ENCODE measurements around the gene CEACAM21. TPM values are rescaled to one million over a fixed set of nuclear protein-coding genes. Genes with fewer than 3 reads are reported as not detected.

CEACAM21 gene
- total RNA-seq, 1 experiment from 2014 or later = not detected

DNA sequence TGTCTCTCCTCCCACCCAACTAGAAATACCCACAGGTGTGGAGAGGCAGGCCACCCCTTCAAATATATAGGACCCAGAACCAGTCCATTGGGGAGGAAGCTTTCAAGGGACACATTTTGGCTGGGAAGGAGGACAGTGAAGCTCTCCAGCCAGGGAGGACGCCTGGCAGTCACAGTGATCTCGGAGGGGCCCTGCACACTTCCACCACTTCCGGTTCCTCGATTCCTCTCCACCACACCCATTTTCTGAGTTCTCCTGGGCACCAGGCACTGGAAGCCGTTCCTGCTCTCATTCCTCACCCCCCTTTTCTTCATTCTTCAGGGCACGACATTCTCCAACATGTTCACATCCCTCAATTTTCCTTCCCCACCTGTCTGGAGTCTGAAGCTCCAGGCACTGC is 30.4 kb upstream of the CEACAM21 start:
- Histone ChIP-seq H3K56ac (ENCODE audit: insufficient read length, low read depth, low read length) (no peak overlapping the region), H2BK20ac (ENCODE audit: low read depth, low read length, poor library complexity, severe bottlenecking) (no peak overlapping the region), H3K23ac (ENCODE audit: insufficient read length, low read depth, low read length) (no peak overlapping the region), H3K9me3 (ENCODE audit: control insufficient read depth, low read depth, low read length) (no peaks in the 10 kb centered on the region), H4K5ac (ENCODE audit: insufficient read length, low read depth, low read length) (no peak overlapping the region), H3K79me2 (ENCODE audit: insufficient read depth, low read length) (no peaks in the 10 kb centered on the region), H4K8ac (replicated peaks; ENCODE audit: insufficient read length, low read depth, low read length) (no peak overlapping the region), H4K91ac (ENCODE audit: insufficient read length, low read depth, low read length) (no peak overlapping the region), H3K27ac (ENCODE audit: insufficient read length, low read depth, low read length) (no peak overlapping the region), H2BK5ac (ENCODE audit: insufficient read length, low read length) (no peak overlapping the region), H2BK12ac (ENCODE audit: insufficient read length, low read depth, low read length) (no peak overlapping the region), H2AFZ (ENCODE audit: low read length) (no peak overlapping the region), H3T11ph (ENCODE audit: low read length) (no peak overlapping the region), H3K4me1 (ENCODE audit: insufficient read depth, low read length) (no peaks in the 10 kb centered on the region), H3K14ac (ENCODE audit: insufficient read depth, low read length) (no peak overlapping the region), H3K9ac (ENCODE audit: extremely low read depth, insufficient read length, low read length) (no peak overlapping the region), H3K23me2 (ENCODE audit: insufficient read length, low read depth, low read length, poor library complexity, severe bottlenecking) (no peaks in the 10 kb centered on the region), H3K79me1 (ENCODE audit: insufficient read depth, low read depth, low read length, poor library complexity, severe bottlenecking) (no peaks in the 10 kb centered on the region), H3K18ac (ENCODE audit: insufficient read length, low read depth, low read length) (no peak overlapping the region), H3K4ac (ENCODE audit: low read depth, low read length) (no peak overlapping the region), H2BK15ac (ENCODE audit: low read depth, low read length) (no peak overlapping the region), H3K4me2 (ENCODE audit: insufficient read depth, insufficient read length, low read length) (no peak overlapping the region), H3K27me3 (ENCODE audit: insufficient read depth, low read length) (no peaks in the 10 kb centered on the region), H2BK120ac (ENCODE audit: low read depth, low read length, poor library complexity, severe bottlenecking) (no peak overlapping the region), H4K20me1 (ENCODE audit: control insufficient read depth, insufficient read depth, insufficient read length) (no peaks in the 10 kb centered on the region), H2AK5ac (ENCODE audit: insufficient read length, low read length) (no peak overlapping the region)
- H3K27me3 Mint-ChIP-seq (ENCODE audit: low read depth) = no peaks in the 10 kb centered on the region; the same call in 1 of the 2 replicates
- H3K4me1 Mint-ChIP-seq = peaks cover 0 to 8% of the 10 kb centered on the region in 2 experiments; a peak in 2 of 4 replicates
- no peak overlapping the region for H3K4me3 Mint-ChIP-seq
- no peak overlapping the region for H3K27ac Mint-ChIP-seq
- TF ChIP-seq, protein P1, sequence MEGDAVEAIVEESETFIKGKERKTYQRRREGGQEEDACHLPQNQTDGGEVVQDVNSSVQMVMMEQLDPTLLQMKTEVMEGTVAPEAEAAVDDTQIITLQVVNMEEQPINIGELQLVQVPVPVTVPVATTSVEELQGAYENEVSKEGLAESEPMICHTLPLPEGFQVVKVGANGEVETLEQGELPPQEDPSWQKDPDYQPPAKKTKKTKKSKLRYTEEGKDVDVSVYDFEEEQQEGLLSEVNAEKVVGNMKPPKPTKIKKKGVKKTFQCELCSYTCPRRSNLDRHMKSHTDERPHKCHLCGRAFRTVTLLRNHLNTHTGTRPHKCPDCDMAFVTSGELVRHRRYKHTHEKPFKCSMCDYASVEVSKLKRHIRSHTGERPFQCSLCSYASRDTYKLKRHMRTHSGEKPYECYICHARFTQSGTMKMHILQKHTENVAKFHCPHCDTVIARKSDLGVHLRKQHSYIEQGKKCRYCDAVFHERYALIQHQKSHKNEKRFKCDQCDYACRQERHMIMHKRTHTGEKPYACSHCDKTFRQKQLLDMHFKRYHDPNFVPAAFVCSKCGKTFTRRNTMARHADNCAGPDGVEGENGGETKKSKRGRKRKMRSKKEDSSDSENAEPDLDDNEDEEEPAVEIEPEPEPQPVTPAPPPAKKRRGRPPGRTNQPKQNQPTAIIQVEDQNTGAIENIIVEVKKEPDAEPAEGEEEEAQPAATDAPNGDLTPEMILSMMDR (conservative IDR thresholded peaks at IDR 0.05) = no peak
- DNase-seq = no peak
- peaks cover 61 to 78% of the 10 kb centered on the region in 2 experiments for H3K9me3 Mint-ChIP-seq
- H3K36me3 Mint-ChIP-seq (ENCODE audit: insufficient read depth in 1 of 3, low read depth in 3 of 3) = peaks cover 0 to 11% (median 0%) of the 10 kb centered on the region in 3 experiments; a peak in 3 of 7 replicates
- no CpG with 5 or more reads among the region's 6 CpGs for WGBS (ENCODE audit: extremely low coverage, insufficient read length, low lambda C conversion rate)
